ENCODE results near the gene SRPX.

The SRPX gene

DNA sequence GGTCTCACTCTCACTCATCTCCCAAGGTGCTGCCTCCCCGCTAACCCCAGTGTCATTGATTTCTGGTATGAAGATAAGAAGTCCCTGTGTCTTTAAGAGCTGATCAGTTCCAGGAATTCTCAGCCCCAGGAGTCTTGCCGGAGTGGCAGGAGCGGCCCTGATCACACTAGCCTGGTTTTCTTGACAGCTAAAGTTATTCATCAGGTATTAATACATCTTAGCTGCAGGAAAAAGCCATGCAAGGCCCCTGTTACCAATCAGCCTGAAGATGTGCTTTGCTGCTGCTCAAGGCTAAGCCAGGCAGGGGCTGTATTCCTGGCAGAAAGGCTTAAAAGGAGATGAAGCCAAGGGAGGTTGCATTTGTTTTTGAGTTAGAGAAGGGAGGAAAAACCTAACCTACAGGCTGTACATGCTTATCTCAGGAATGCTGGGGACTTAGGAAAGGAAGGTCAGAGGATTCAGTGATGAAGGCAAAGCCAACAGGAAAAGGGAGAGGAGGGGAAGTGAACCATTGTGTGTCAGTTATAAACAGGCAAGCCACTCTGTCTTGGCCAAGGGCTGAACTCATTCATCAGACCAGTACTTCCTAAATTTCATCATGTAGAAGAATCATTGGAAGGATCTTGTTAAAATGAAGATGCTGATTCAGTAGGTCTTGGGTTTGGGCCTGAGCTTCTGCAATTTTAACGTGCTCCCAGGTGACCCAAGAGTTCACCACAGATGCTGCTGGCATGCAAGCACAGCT is 8.6 kb downstream of the SRPX start:
- DNase-seq (ENCODE audit: insufficient read length, low spot score): no peak
- FAIRE-seq: no peak

DNA sequence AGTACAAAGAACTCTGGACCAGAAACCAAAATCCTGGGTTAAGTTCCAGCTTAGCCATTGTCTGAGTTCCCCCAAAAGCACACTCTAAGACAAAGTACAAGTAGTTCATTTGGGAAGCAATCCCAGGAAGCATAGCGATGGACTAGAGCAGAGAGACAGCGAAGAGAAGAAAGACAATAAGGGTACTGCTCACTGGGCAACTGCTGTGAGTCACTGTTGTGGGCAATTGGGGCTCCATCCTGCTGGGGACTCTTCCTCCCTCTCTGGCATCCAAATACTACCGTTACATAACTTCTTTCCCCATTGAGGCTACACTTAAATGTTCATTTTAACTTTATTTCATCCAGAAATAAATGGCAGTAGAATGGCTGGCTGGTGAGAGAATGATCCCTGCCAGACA is 14.1 kb downstream of the SRPX start:
- DNase-seq (ENCODE audit: insufficient read length, low spot score) (no peak), FAIRE-seq (no peak)

DNA sequence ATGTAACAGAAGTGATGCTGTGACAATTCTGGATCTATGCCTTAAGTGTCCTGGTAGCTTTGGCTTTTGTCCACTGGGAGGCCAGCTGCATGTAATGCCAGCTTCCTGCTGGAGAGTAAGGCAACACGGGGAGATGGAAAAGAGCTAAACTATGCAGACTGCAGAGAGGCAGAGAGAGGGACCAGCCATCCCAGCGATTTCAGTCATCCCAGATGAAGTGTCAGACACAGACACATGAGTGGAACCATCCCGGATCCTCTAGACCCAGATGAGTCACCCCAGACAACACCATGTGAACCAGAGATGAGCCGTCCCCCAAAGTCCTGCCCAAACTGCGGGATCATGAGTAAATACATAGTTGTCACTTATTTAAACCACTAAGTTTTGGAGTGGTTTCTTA is 14.6 kb downstream of the SRPX start:
- FAIRE-seq: no peak

DNA sequence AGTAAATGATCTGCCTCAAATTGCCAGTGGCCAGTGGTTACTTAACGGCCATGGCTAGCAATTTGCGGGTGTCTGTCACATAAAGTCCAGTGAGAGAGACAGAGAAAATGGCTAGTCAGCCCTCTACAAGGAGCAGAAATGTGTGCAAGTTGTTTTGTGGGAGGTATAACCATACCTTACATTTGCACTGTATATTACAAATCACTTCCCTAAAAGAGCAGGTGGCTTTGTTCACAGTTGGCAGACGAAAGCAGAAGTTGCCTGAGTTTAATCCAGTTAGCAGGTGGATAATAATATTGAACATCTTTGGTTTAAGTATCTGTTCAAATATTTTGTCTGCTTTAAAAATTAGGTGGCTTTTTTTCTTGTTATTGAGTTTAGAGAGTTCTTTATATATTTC is 15.6 kb downstream of the SRPX start:
- FAIRE-seq (no peak), DNase-seq (ENCODE audit: insufficient read length, low spot score) (no peak)

More for the DNA sequence above, 14.6 kb downstream of the SRPX start:
- no peak for DNase-seq (ENCODE audit: insufficient read length, low spot score)

DNA sequence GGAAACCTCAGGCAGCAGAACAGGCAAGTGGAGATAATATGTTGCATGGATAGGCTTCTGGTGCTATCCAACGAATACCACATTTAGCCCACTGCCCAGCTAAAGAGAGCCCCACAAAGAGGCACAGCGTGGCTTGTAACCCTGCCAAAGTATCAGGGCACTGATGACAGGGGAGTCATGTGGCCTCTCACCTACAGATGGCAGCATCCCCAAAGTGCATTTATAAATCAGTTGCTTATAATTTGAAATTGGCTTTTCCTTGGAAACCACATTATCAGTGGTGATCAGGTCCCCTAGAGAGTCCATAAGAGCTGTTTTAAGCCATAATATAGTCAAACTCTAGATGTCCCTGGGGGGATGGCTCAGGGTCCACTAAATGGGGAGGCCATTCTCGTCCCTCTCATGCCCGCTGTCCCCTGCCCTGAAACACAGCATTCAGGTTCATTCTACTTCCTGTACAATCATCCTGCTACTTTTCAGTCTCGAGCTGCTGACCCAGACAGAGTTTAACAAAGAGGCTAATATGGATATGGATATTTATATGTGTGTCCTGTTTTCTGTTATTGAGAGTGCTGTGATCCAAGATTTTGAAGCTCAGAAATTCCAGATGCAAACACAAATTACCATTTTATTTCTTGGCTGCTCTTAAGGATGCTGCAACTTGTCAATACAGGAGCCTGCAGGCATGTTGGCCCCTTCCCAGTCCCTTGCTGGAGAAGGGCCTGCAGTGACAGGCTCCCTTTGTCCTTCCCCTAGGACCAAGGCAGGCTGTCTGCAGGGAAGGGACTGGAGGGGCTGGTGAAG is 28.5 kb downstream of the SRPX start:
- peak; percentile 45 for FAIRE-seq
- no peak for DNase-seq (ENCODE audit: insufficient read length, low spot score)

DNA sequence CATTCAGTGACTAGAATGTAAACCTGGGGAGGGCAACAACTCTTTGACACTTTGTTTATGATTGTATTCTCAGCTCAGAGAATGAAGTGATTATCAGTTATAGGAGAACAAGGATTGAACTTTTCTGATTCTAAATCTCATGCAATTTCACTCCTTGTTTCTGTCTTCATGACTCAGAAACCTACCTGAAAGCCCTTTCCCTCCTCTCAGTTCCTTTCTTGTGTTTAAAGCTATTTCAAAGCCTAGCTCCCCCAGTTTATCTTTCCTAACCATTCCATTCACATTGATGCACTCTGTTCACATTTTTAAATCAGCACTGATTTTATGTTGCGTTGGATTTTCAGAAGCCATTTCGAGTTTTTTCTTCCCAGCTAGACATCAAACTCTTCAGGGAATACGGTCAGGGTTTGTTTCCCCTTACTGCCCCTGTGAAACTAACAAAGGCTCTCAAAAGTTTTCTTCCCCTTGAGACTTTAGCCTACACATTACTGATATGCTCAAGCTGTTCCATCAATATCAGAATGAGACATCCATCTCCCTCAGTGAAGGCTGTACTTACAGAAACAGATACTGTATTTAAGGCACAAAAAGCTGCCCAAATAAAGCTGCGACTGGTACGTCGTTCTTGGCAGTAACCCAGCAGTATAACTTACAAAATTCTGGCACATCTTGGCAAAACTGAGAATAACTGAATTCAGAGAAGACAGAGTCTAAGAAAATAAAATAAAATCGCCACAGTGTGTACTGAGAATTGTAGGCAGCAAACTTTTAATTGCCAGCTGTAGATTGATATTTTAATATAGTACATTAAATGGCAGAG is 31.0 kb downstream of the SRPX start:
- DNase-seq (ENCODE audit: insufficient read length, low spot score): no peak
- FAIRE-seq: peak; percentile 44

DNA sequence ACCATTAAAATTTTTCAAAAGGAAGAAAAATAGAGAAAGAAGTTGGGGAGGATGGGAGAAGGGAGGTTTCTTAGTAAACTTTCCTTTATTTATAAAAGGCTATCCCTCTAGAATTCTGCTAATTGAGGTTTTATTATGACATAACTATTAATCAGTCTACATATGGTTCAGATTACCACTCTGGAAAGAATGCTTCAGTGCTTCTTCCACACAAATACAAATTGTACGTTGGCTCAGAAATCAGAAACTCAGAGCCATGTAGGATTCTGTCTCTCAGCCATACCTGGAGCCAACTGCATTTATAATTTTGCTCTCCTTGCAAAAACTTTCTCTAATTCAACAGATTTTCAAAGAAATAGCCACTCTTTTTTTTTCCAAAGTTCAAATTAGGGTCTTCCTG is 37.1 kb downstream of the SRPX start:
- FAIRE-seq: no peak

DNA sequence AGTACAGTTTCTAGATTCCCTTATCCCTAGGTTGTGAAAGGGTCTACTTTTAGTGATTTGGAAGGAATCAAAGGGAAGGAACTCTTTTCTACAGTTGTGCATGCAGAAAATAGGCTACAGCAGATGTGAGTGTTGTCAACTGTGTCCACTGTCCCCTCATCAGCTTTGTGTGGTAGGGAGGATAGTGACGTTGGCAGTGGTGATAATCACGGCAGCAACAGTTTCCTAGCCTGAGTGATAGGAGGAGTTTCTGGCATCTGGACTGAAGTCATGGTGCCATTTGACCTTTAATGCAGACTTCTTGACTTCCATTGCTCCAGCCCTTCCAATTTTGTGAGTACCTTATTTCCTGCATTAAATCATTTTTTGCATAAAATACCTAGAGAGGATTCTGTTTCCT is 39.3 kb downstream of the SRPX start:
- FAIRE-seq (no peak), DNase-seq (ENCODE audit: insufficient read length, low spot score) (no peak)

More for the DNA sequence above, 37.1 kb downstream of the SRPX start:
- no peak for DNase-seq (ENCODE audit: insufficient read length, low spot score)

DNA sequence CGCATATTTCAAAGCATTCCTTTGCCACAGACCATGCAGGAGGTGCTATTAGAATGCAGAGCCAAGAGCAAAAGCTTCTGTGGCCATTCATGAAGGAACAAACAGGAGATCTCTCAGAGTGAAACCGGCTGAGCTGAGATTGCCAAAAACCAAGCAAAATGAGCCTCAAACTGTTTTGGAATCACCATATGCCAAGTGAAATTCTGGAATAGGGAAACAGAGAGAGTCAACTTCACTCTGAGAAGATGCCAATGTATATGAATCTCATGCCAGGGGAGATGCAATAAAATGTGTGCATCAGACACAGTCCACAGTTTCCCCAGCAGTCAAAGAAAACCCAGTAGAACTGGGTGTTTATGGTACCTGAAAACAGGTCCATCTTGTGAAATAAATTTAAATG is 42.3 kb downstream of the SRPX start:
- DNase-seq (ENCODE audit: insufficient read length, low spot score): no peak
- FAIRE-seq: no peak

DNA sequence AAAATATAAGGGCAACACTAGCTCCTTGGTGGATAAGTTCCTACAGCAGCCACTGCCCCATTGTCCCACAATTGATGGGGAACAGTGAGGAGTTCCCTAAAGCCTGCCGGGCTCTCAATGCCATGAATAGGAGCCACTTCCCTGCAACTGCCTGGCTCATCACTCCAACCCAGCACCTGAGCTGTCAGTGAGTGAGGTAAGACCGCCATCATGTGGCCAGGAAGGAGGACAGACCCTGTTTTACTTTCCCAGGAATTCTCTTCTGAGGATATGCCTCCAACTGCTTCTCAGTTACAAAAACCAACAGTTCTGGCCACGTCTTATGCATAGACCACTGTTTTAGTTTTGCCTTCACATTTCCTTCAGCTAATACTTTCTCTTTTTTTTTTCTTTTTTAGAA is 45.5 kb downstream of the SRPX start:
- no peak for FAIRE-seq
- DNase-seq (ENCODE audit: insufficient read length, low spot score): no peak

DNA sequence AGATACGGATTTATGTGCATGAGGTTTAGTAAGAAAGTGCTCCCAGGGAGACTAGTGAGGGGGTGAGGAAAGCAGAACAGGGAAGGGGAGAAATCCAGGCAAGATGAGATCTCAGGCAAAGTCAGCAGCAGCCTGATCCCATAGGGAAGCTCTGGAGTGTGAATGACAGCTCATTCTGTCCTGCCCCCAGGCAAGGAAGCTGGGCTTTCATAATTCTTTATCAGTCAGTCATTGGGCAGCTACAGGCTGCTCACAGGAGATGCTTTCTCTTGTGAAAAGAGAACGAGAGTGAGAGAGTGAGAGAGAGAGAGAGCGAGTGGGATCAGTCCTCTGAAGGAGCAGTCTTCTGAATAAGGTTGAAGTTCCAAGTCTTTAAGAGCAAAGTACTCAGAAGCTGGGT is 48.1 kb downstream of the SRPX start:
- DNase-seq (ENCODE audit: insufficient read length, low spot score) (no peak), FAIRE-seq (no peak)

DNA sequence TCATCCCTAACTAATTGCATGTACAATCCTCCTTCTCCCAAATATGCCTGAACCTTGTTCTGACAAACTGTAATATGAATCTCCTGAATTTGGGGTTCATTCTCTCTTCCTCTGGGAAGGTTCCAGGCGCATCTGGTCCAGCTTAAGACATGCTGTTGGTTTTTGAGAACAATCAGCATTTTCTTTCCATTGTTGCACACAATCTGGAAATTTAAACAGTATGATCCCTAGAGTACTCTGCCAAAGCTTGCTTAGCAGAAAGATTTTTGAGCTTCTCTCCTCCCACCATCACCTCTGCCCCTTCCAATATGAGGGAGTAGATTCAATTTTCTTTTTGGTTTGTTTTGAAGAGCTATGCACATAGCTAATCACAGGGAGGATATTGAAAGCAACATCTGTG is 50.1 kb downstream of the SRPX start:
- DNase-seq (ENCODE audit: insufficient read length, low spot score) (no peak), FAIRE-seq (no peak)

DNA sequence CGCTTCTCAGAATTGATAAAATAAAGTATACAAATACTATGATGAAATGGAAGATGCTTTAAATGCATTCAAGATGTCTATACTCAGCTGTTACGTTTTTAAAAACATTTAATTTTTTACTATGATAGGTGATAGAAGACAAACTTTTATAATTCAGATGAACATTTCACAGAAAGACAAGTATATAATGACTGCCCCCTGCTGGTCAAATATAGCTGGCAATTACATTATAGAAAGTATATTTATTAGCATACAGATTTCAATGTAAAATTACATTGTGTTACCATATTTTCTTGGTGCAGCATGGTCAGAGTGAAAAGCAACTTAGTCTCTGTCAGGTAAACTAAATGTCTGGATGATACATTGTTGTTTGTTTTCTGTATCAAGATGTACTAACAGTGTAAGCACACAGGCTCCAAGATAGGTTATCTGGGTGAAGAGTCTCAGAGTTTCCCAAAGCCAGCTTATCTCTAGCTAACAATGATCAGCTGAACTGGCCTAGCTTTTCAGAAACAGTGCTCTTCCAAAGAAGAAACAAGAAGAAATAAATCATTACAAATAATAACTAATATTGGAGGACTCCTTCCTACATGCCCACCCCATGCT is 54.1 kb downstream of the SRPX start:
- DNase-seq (ENCODE audit: insufficient read length, low spot score): no peak
- FAIRE-seq: peak; percentile 21

DNA sequence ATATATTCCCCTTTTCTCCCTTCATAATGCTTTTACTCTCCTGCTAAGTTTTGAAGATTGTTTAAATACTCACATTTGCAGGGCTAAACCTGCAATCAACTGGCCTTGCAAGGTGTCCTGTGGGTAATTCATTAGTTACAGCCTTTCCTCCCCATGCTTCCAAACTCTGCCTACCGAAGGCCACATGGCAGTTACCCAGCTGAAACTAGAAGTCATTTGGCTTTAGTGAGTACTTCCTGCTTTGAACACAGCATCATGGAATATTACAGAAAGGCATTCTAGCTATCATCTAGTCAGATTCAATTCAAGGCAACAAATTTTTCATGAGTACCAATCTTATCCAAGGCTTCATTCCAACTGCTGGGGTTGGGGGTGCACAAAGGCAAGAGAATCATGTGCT is 55.6 kb downstream of the SRPX start:
- no peak for DNase-seq (ENCODE audit: insufficient read length, low spot score)
- FAIRE-seq: no peak

DNA sequence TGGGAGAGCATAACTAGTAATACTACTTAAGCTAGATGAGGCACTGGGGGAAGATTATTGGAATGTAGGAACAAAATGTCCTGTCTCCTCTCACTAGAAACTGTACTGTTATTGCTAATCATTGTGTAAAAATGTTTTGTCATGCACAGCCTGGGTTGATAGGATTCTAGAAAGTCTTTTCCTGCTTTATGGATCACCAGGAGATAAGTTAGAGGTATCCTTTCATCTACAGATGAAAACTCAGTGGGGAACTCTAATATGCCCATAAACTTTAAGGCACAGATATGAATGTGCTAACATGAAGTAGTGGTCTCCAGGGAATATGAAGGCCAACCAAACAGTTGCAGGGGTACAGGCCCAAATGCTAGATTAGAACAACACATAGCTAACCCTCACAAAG is 57.5 kb downstream of the SRPX start:
- FAIRE-seq (no peak), DNase-seq (ENCODE audit: insufficient read length, low spot score) (no peak)

DNA sequence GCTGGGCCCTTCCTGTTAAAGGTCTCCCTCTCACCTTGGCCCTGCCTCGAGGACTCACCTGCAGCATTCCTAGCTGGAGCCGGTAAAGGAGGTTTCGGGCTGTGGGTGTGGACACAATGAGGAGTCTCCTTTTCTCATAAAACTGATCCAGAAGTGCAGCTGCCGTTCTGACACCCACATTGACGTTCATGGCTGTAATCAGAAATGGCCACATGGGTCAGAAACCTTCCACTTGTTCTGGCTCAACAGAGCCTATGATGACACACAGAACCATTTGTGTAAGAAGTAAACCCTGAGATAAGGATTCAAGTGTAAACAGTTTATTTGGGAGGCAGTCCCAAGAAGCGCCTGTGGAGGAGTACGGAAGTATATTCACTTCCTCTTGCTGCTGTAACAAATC is 63.8 kb downstream of the SRPX start:
- FAIRE-seq (no peak), DNase-seq (ENCODE audit: insufficient read length, low spot score) (no peak)

DNA sequence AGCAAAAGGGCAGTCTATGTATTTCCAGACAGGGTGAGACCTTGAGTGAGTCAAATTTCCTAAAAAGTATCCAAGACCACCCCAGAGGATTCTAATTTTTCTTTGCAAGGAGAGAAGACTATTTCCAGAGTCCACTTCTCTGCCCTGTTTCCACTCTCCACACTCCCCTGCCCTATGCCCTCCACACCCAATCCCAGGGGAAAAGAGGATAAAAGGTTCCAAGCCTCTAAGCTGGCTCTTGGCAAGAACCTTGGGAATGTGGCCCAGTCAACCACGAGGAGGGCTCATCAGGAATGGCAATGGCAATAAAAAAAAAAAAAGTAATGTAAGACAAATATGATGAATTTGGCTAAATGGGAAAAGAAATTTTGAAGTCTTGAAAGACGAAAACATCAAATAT is 65.9 kb downstream of the SRPX start:
- FAIRE-seq (no peak), DNase-seq (ENCODE audit: insufficient read length, low spot score) (no peak)

DNA sequence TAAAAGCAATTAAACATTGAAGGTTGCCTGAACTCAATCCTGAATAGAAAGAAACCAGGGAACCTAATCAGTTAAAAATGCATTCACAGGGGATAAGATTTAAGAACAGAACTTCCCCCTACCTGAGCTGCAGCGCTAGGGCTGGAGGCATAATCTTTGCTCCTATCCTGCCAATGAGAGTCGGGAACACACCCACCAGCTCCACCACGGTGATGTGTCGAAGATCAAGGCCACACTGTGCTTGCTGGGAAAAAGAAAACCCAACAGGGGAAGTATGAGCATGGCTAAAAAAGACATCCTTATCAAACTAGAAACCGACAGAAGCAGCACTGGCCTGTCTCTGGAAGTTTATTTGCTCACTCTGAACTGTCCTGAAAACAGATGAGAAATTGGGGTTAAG is 66.3 kb downstream of the SRPX start:
- DNase-seq (ENCODE audit: insufficient read length, low spot score) (no peak), FAIRE-seq (no peak)

DNA sequence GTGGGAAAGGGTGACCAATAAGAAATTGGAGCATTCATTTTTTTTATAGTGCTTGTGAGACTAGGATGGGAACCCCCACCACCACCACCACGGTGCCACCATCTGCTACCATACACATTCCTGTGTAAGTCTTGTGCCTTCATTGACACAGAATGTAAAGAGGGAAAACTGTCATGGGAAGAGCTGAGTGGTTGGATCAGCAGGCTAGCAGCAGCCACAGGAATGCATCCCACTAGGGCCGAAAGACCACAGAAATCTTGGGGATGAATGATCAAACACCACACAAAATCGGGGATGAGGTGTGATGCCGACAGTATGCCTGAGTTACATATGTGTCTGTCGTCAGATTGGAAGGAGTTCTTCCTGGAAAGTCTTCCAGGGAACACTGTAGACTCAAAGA is 69.2 kb downstream of the SRPX start:
- no peak for FAIRE-seq
- DNase-seq (ENCODE audit: insufficient read length, low spot score): no peak

DNA sequence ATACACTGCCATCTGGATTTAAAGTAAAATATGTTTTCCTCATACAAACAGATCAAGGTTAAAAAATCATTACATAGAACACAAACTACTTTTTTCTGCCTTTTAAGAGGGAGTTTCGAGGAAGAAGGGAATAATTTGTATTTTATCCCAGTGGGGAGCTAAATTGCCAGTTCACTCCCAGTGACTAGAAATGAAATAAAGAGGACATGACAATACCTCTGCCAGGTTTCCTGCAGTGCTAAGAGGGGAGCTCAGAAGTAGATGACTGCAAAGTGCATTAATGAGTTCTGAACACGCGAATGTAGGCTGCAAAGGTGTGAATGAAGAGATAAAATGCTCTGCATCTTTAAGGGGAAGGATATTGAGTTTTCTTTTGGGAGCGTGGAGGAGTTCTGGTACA is 69.7 kb downstream of the SRPX start:
- no peak for FAIRE-seq
- no peak for DNase-seq (ENCODE audit: insufficient read length, low spot score)

DNA sequence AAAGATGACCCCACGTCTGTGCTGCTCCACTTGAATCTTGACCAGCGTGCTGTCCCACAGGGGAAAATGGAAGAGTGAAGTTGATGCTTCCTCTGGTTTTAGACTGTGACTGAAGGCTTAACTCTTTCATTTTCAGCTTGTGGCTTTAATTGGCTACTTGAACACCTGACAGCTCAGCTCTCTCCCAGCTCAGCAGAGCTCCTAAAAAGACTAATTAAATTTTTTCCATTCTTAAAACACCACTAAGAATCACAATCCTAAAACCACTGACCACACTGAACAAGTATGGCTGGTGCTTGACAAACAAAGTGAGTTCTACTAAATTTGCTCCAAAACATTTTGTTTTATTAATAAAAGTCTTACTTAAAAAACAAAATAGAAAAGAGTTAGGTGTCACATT is 71.7 kb downstream of the SRPX start:
- DNase-seq (ENCODE audit: insufficient read length, low spot score): no peak
- FAIRE-seq: no peak

All from GM19239 (cell line).